GM12874 (cell line): ENCODE results near the gene PGM3.

ENCODE experiments used
- TF ChIP-seq, protein P1 (sequence below): IDR thresholded peaks from 2 replicates; pipeline ENCODE4 v1.5.1; 2011; ENCODE audit warnings: low read depth, mild to moderate bottlenecking, control low read depth, low read length, moderate library complexity; ENCODE audit not compliant: insufficient read depth

Gene PGM3

GRCh38 chr6:83155794-83156193, 37.3 kb downstream of the PGM3 start:
- TF ChIP-seq, protein P1, sequence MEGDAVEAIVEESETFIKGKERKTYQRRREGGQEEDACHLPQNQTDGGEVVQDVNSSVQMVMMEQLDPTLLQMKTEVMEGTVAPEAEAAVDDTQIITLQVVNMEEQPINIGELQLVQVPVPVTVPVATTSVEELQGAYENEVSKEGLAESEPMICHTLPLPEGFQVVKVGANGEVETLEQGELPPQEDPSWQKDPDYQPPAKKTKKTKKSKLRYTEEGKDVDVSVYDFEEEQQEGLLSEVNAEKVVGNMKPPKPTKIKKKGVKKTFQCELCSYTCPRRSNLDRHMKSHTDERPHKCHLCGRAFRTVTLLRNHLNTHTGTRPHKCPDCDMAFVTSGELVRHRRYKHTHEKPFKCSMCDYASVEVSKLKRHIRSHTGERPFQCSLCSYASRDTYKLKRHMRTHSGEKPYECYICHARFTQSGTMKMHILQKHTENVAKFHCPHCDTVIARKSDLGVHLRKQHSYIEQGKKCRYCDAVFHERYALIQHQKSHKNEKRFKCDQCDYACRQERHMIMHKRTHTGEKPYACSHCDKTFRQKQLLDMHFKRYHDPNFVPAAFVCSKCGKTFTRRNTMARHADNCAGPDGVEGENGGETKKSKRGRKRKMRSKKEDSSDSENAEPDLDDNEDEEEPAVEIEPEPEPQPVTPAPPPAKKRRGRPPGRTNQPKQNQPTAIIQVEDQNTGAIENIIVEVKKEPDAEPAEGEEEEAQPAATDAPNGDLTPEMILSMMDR = no peak

DNA sequence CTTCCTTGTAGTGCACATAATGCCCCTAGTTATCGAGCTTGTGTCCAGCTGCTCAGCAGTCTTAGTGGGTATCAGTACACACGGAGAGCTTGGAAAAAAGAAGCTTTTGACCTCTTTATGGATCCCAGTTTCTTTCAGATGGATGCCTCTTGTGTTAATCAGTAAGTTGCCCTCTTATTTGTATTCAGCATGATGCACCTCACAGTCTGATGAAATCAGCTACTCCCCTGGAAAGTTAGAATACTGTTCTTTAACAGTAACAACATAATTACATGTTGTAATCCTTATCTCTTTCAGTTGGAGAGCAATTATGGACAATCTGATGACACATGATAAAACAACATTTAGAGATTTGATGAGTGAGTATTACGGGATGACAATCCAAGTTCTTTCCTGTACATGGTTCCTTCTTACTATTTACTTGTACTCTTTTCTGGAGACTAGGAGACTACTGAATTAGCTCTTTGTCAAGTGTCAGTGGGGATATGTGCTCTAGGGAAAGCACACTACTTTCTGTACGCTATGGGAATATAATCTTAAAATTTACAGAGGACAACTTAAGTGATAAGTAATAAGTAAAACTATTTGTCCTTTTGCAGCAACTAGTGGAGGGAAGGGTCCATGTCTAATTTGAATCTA, 39.1 kb downstream of the PGM3 start:
- TF ChIP-seq, protein P1 = no peak

DNA sequence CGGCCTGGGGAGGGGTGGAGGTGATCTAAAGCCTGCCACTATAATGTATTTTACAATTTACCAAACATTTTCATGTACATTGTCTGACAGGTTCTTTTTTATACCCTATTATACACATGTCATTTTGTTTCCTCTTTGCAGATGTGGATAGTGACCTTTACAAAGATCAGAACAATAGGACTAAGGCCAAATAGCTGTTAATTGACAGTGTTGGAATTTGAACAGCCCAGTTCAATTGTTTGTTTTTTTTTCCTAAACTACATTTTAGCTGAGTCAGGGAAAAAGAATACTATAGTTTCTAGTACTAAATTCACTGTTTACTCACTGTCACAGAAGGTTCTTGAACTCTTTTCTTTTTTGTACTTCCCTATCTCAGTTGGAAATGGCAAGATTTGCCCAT, 40.2 kb downstream of the PGM3 start:
- TF ChIP-seq, protein P1 = no peak

DNA sequence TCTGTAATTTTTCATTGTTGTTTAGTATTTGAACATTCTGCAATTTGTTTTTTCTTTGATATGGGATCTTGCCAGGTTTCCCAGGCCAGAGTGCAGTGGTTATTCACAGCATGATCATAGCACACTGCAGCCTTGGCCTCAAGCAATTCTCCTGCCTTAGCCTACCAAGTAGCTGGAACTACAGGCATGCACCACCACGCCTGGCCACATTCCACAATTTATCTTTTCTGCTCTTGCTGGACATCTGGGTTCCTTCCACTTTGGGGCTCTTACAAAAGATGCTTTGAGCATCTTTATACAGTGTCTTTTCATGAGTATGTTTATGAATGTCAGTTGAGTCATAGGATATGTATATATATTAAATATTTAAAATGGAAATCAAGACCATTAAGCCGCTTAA, 42.0 kb downstream of the PGM3 start:
- TF ChIP-seq, protein P1 = no peak

GRCh38 chr6:83138758-83139157, 54.3 kb downstream of the PGM3 start:
- TF ChIP-seq, protein P1 = no peak

- TF ChIP-seq, protein P1 = no peak
These were observed 54.8 kb downstream of the PGM3 start for GRCh38 chr6:83138118-83138722.

DNA sequence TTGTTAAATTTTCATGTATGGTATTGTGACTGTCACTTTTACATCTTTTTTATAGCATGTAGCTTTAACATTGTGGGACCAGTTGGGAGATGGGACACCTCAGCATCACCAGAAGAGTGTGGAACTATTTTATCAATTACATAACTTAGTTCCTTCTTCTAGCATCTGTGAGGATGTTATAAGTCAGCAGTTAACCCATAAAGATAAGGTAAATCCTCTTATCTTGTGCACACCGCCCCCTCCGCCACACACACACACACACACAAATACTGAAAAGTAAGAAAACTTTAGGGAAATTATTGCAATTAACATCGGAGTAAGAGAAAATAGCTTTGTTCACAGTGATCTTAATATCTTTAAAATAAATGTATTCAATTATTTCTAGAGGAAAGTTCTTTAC, 60.9 kb downstream of the PGM3 start:
- TF ChIP-seq, protein P1 = no peak
